LHCN-M2 (cell line): ENCODE results near the gene MAPK1IP1L. TPM values are rescaled to one million over a fixed set of nuclear protein-coding genes. Genes with fewer than 3 reads are reported as not detected.
"Not testable (repeated sequence)": the region's sequence is repeated elsewhere in the genome, so short reads cannot be mapped to it uniquely, and the experiment has no call there.

Source experiments
- DNase-seq: peaks from one replicate; pipeline ENCODE4 v3.0.0-alpha.2; 2012; ENCODE audit warnings: low read depth
- total RNA-seq: library from RNA; depleted of rRNA; stranded (reverse); fragments of >200 nt; gene quantifications from 2 replicates; pipeline ENCODE4 v1.2.3, GENCODE V29; 2014

MAPK1IP1L gene
- total RNA-seq, 1 experiment from 2014 or later = 196 TPM

- no peak for DNase-seq
Measured at GRCh38 chr14:55054098-55054497, 2.7 kb downstream of the MAPK1IP1L start.

DNA sequence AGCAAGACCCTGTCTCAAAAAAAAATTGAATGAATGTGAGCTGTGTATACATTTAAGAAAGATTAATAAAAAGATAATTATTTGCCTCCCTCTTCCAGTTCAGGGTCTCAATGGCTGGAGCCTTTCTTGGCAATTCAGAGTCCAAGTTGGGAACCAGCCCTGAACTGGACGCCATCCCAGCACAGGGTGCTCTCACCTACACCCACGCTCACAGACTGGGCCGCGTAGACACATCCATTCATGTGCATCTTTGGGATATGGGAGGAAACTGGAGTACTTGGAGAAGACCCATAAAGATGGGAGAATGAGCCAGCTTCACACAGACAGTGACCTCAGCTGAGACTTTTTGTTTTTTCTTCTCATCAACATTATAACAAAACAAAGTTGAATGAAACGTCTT lies 6.5 kb downstream of the MAPK1IP1L start:
- no peak for DNase-seq

DNA sequence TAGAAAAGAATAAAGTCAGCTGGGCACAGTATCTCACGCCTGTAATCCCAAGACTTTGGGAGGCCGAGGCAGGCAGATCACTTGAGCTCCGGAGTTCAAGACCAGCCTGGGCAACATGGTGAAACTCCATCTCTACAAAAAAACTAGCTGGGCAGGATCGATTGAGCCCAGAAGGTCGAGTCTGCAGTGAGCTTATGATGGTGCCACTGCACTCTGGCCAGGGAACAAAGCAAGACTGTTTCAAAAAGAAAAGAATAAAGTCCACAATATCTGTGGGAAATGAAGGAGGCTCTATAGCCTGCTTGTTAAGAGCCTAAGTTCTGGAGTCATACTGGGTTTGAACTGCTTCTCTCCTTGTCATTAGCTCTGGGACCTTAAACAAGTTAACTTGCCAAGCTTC lies 7.9 kb downstream of the MAPK1IP1L start:
- DNase-seq = no peak

- no peak for DNase-seq
Measured at GRCh38 chr14:55062517-55063351, 11.3 kb downstream of the MAPK1IP1L start.

DNA sequence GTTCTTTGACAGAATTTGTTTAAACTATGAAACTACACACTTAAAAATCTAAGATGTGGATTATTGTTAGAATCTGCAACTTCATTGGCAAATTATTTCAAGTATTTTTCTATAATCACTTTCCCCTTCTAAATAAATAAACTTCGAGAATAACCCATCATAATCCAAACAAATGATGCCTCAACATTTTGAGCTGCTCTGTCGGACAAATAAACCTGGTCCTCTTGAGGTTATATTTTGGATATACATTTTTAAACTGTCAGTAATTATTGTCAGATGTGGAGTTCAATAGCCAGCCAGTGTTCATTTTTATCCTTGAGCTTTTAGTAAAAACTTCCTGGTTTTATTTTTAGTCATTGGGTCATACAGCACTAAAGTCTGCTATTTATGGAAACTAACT lies 13.4 kb downstream of the MAPK1IP1L start:
- DNase-seq = not testable (repeated sequence)

DNA sequence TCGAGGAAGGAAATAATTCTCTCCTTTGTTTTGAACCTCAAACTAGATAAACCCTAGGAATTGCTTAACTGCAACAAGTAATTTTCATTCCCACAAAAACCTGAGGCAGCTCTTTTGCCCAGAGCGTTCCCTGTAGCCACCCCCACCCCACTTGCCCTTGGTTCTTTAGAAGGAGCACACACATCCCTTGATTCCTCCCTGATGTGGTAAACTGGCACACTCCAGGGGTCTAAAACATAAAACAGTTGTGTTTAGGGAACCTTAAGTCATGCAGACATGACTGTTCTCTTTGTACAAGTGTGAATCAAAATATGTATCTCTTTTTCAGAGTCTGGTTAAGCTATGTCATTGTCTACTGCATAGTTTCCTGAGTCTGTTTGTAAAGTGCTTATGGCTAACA lies 14.0 kb downstream of the MAPK1IP1L start:
- DNase-seq = no peak

DNA sequence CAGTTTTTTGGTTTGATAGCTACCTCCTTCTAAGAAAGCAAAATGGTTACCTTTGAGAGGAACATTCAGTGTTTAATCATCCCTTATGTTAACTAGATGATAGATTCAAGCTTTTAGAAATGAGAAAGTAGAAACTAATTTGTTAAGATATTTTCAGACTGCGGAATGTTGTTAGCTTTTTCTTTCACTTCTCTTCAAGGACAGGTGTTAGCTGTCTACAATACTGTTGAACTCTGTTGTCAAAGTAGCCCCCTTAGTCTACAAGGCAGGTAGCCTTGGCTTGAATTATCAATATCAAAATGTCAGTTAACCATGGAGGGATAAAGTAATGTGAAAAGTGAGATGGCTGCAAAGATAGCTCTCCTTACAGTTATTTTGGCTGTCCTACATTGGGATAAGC lies 14.8 kb downstream of the MAPK1IP1L start:
- DNase-seq = no peak

DNA sequence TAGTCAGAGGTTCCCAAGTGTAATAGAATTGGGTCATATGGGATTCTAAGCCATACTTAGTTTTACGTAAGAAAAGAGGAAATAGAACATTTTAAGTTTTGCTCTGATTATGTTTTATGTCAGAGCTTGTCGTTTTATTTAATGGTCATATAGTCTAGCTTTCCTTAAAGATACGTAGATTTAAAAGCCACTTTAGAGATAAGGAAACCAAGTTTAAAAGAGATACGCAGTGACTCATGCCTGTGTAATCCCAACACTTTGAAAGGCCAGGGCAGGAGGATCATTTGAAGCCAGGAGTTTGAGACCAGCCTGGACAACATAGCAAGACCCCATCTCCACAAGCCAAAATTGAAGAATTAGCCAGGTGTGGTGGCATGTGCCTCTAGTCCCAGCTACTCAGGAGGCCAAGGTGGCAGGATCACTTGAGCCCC lies 19.5 kb downstream of the MAPK1IP1L start:
- no peak for DNase-seq

GRCh38 chr14:55071870-55072640 lies 20.6 kb downstream of the MAPK1IP1L start:
- DNase-seq = peak; percentile 97

DNA sequence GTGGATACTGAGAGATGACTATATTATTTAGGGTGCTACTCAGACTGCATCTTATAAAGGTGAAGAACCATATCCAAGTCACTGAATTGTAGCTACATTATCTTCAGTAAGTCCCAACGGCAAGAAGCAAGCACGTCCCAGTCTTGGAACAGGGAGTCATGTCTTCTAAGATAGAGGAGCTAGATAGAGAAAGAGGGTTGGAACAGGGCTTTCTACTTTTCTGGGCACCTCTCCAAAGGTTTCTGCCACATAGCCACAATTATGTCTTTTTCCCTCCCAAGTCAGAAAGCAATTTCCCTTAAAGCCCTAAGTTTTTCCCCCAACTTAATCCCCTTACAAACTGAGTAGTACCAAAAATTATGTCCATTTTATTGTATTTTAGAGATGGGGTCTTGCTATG lies 22.4 kb downstream of the MAPK1IP1L start:
- DNase-seq = peak; percentile 66

DNA sequence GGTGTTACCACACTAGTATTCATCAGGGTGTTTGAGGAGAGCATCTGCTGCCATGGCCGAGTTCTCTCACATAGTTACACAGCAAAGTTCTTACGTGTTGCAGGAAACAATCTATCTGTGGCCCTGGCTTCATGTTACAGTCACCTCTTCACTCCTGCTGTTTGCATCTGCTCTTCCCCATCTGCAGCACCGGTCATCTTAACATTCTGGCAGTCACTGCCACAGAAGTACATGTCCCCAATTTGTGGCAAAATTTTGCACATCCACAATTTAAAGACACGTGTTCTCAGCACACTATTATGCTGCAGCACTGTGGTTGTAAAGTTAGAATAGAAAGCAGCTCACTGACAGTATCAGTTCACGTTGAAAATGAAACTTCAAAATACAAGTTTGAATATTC lies 23.2 kb downstream of the MAPK1IP1L start:
- no peak for DNase-seq

GRCh38 chr14:55075628-55076175 lies 24.3 kb downstream of the MAPK1IP1L start:
- DNase-seq = no peak

- DNase-seq = peak; percentile 55
Measured at GRCh38 chr14:55077170-55078151, 26.0 kb downstream of the MAPK1IP1L start.

GRCh38 chr14:55079961-55080360 lies 28.5 kb downstream of the MAPK1IP1L start:
- not testable (repeated sequence) for DNase-seq

DNA sequence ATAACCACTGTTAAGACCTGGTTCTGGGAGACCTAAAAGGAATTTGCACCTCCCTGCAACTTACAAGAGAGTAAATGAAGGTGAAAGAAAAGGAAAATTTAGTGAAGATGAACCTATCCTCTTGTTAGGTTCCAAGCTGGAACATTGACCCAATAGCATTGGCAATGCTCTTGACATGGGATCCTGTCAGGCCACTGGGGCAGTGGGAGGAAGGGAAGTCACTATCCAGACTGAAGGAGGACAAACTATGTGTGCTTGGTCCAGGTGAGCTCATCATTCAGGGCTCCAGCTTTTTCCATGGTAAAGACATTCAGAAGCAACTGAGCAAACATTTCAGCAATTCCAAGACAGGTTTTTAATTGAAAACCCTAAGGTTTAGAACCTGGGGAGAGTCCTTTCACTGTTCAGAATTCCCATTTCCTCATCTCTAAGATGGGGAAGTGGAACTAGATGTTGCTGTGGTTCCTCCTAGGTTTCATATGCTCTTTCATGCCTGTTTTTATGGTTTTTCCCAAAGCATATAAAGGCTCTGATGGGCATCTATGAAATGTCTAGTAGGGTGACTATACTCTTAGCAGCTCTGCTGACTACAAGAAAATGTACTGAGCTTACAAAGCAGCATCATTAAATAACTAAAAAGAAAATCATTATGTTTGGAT lies 33.1 kb downstream of the MAPK1IP1L start:
- no peak for DNase-seq

DNA sequence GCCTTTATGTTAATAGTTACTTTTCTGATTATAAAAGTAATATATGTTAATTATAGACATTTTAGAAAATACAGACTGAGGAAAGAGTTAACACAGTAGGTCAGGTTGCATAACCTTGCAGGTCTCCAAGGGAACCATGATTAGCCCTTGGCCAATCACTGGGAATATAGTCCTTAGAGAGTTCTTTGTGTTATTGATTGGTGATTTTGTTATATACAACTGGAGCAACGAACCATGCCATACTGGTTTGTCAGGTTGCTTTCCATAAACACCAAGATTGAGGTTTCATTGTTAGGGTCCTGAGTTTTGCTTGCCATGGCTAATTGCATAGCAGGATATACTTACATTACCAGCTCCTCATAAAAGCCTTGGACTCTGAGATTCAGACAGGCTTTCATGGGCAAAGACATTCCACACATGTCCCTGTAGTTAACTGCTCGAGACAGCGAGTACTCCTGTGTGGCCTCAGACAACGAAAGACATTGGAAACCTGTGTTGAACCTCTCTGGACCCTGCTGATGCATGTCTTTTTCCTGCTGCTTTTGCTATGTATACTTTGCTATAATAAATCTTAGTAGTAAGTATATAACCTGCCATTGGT lies 33.7 kb downstream of the MAPK1IP1L start:
- no peak for DNase-seq

DNA sequence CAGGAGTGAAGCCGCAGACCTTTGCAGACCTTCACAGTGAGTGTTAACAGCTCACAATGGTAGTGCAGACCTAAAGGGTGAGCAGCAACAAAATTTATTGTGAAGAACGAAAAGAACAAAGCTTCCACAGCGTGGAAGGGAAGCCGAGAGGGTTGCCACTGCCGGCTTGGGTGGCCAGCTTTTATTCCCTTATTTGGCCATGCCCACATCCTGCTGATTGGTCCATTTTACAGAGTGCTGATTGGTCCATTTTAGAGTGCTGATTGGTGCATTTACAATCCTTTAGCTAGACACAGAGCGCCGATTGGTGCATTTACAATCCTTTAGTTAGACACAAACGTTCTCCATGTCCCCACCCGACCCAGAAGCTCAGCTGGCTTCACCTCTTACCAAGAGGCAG lies 35.5 kb downstream of the MAPK1IP1L start:
- no peak for DNase-seq

DNA sequence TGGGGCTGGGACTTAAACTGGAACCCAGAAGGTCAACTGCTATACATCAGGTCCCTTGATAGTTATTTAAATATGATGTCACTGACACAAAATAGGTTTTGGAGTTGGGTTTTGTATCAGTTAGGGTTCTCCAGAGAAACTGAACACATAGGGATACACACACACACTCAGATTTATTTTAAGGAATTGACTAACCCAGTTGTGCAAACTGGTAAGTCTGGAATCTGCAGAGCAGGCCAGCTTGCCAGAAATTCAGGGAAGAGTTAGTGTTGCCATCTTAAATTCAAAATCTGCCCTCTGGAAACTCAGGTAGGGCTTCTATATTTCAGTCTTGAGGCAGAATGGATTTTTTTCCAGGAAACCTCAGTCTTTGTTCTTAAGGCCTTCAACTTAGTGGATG lies 36.9 kb downstream of the MAPK1IP1L start:
- no peak for DNase-seq

GRCh38 chr14:55092341-55092740 lies 40.9 kb downstream of the MAPK1IP1L start:
- no peak for DNase-seq
